Astrocyte (in vitro differentiated cells and primary cell): ENCODE data around the gene CPA5.

Experiments used
- CTCF ChIP-seq: IDR thresholded peaks from 2 replicates; pipeline ENCODE4 v1.5.1; 2011; ENCODE audit warnings: low read depth, mild to moderate bottlenecking, inconsistent platforms, low read length, moderate library complexity; ENCODE audit not compliant: insufficient read depth
- EZH2 ChIP-seq: IDR thresholded peaks from 2 replicates; pipeline ENCODE4 v1.6.1; 2012; ENCODE audit warnings: mild to moderate bottlenecking, low read length, inconsistent platforms; ENCODE audit not compliant: insufficient read depth

- TF ChIP-seq EZH2 (no peak), CTCF (no peak)
These were observed 45.9 kb downstream of the CPA5 start for GRCh38 chr7:130390486-130390885.
